ENCODE data around the gene DIPK1B. TPM values are rescaled to one million over a fixed set of nuclear protein-coding genes. Genes with fewer than 3 reads are reported as not detected.

DIPK1B gene
- total and polyA plus RNA-seq, 10 of the 15 experiments (the other 5 are each of a cell fraction or from before 2014, with no cell fraction given) = 0.08 to 0.28 (median 0.13) TPM; not detected in 3

DNA sequence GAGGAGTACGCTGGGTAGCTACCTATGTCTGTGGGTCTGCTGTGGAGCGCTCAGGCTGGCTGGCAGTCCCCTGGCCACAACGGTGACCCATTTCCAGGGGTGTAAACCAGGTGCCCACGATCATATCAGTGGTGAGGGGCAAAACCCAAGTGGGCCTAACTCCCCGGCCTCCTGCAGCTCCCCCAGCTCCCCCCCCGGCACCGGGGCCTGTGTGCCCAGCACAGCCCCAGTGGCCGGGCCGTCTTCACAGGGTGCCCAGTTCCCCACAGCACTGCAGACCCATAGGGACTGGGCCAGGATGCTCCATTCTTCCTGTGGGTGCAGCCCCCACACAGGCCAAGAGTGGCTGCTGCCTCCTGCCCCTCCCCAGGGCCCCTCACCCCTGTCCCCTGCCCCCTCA, 46.6 kb downstream of the DIPK1B start:
- H2AFZ ChIP-seq (ENCODE audit: control insufficient read depth, low read depth, low read length) = no peak overlapping the region
- ChIA-PET SMC1A (ENCODE audit: uncharacterized antibody, unreplicated experiment) (no interaction called here), CTCF (interaction anchor here (0.6 to 2.3 kb wide), 6 partner anchors 17 to 378 kb away, joined by 3 to 8 read pairs (median 4); partner anchors contain the start of gene CCDC183), POLR2A (no interaction called here), RAD21 (ENCODE audit: unreplicated experiment) (interaction anchor here (0.6 to 0.7 kb wide), 2 partner anchors 31 to 60 kb away, joined by 3 read pairs; no protein-coding TSS in a partner anchor)
- no peak overlapping the region for H3K4me3 ChIP-seq
- H3K4me2 ChIP-seq (ENCODE audit: control insufficient read depth, insufficient read depth) = no peak overlapping the region
- no TSS peak for BruUV-seq (replicated peaks)
- no peak overlapping the region for H3K9ac ChIP-seq (ENCODE audit: control insufficient read depth, insufficient read depth, low read length)
- TF ChIP-seq RUNX3 (IDR thresholded peaks at IDR 0.05; ENCODE audit: low read length) (no peak), CBX5 (IDR thresholded peaks at IDR 0.05; ENCODE audit: low read depth) (no peak), HDAC2 (IDR thresholded peaks at IDR 0.05) (no peak), EGR1 (IDR thresholded peaks at IDR 0.05; ENCODE audit: borderline replicate concordance in 1 of 2, low read depth in 2 of 2, low read length in 2 of 2) (no peak), ASH2L (IDR thresholded peaks at IDR 0.05; ENCODE audit: borderline replicate concordance, low read depth) (no peak), STAT1 (conservative IDR thresholded peaks at IDR 0.05) (no peak), RCOR1 (conservative IDR thresholded peaks at IDR 0.05; ENCODE audit: low read depth, low read length) (no peak), ZNF217 (IDR thresholded peaks at IDR 0.05) (no peak), TCF7 (IDR thresholded peaks at IDR 0.05; ENCODE audit: borderline replicate concordance) (no peak), NFYB (IDR thresholded peaks at IDR 0.05; ENCODE audit: insufficient read depth, low read depth, low read length) (no peak), ZBTB11 (CRISPR knock-in tag; IDR thresholded peaks at IDR 0.05) (no peak)
- TF ChIP-seq, protein P1, sequence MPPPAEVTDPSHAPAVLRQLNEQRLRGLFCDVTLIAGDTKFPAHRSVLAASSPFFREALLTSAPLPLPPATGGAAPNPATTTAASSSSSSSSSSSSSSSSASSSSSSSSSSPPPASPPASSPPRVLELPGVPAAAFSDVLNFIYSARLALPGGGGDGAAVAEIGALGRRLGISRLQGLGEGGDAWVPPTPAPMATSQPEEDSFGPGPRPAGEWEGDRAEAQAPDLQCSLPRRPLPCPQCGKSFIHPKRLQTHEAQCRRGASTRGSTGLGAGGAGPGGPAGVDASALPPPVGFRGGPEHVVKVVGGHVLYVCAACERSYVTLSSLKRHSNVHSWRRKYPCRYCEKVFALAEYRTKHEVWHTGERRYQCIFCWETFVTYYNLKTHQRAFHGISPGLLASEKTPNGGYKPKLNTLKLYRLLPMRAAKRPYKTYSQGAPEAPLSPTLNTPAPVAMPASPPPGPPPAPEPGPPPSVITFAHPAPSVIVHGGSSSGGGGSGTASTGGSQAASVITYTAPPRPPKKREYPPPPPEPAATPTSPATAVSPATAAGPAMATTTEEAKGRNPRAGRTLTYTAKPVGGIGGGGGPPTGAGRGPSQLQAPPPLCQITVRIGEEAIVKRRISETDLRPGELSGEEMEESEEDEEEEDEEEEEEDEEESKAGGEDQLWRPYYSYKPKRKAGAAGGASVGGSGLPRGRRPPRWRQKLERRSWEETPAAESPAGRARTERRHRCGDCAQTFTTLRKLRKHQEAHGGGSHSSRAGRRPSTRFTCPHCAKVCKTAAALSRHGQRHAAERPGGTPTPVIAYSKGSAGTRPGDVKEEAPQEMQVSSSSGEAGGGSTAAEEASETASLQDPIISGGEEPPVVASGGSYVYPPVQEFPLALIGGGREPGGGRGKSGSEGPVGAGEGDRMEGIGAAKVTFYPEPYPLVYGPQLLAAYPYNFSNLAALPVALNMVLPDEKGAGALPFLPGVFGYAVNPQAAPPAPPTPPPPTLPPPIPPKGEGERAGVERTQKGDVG (CRISPR knock-in tag; IDR thresholded peaks at IDR 0.05) = no peak
- H3K9me3 ChIP-seq (replicated peaks; ENCODE audit: control insufficient read depth, insufficient read depth, low read length) = peaks cover 11% of the 10 kb centered on the region; the same call in 2 of the 3 replicates
- no peak for DNase-seq (ENCODE audit: low read depth, low spot score)
- H3K4me1 ChIP-seq (ENCODE audit: control insufficient read depth, insufficient read depth, low read length) = no peaks in the 10 kb centered on the region
- H4K20me1 ChIP-seq (ENCODE audit: control insufficient read depth, insufficient read depth) = no peaks in the 10 kb centered on the region
- H3K27me3 ChIP-seq (replicated peaks in 1 of 2; ENCODE audit: control insufficient read depth in 2 of 2, insufficient read depth in 2 of 2, low read length in 1 of 2) = 0 out of 4 replicates have a peak, but pooled peaks cover 0 to 2% of the 10 kb centered on the region in 2 experiments
- intact Hi-C loops (cut with micrococcal nuclease; ENCODE audit: unreplicated experiment) = no loop called here
- in situ Hi-C loops (cut with MboI) = no loop called here
- WGBS (ENCODE audit: insufficient coverage, insufficient replicate concordance, low lambda C conversion rate, missing lambda C conversion rate) = 62% methylated on average over 7 of the region's 9 CpGs
- no peaks in the 10 kb centered on the region for H3K79me2 ChIP-seq (ENCODE audit: control insufficient read depth, insufficient read depth, low read length)
- ATAC-seq = no peak
- no peak overlapping the region for H3K27ac ChIP-seq (ENCODE audit: control insufficient read depth, insufficient read depth)
- H3K36me3 ChIP-seq (ENCODE audit: control insufficient read depth in 2 of 2, insufficient read depth in 2 of 2, low read length in 1 of 2) = no peaks in the 10 kb centered on the region
- FAIRE-seq = no peak

Data from GM12878 (cell line).